HEK293 (cell line): ENCODE data around the gene TTLL13.

Experiments used
- FEZF1 ChIP-seq: fragments of 450-650 bp; formaldehyde crosslinking; IDR thresholded peaks from 2 replicates; pipeline ENCODE4 v1.5.1; 2016; ENCODE audit warnings: missing biosample characterization, missing genetic modification characterization
- GLIS2 ChIP-seq: fragments of 450-650 bp; formaldehyde crosslinking; IDR thresholded peaks from 2 replicates; pipeline ENCODE4 v1.5.1; 2016; ENCODE audit warnings: missing biosample characterization, missing genetic modification characterization
- IKZF3 ChIP-seq: fragments of 450-650 bp; IDR thresholded peaks from 2 replicates; pipeline ENCODE4 v1.5.0; 2018; ENCODE audit warnings: missing biosample characterization, mild to moderate bottlenecking, missing genetic modification characterization, moderate library complexity
- KLF16 ChIP-seq: fragments of 450-650 bp; formaldehyde crosslinking; IDR thresholded peaks from 2 replicates; pipeline ENCODE4 v1.5.1; 2017; ENCODE audit warnings: missing biosample characterization, missing genetic modification characterization
- KLF8 ChIP-seq: fragments of 450-650 bp; formaldehyde crosslinking; IDR thresholded peaks from 2 replicates; pipeline ENCODE4 v1.5.1; 2016; ENCODE audit warnings: missing biosample characterization, missing genetic modification characterization
- SETDB1 ChIP-seq: IDR thresholded peaks from one replicate; pipeline ENCODE4 v1.6.1; 2017; ENCODE audit warnings: mild to moderate bottlenecking, low read length, moderate library complexity, mixed read lengths; ENCODE audit not compliant: insufficient read length
- SP7 ChIP-seq: fragments of 450-650 bp; formaldehyde crosslinking; IDR thresholded peaks from 2 replicates; pipeline ENCODE4 v1.5.1; 2016; ENCODE audit warnings: missing biosample characterization, missing genetic modification characterization
- ZFP37 ChIP-seq: fragments of 450-650 bp; formaldehyde crosslinking; IDR thresholded peaks from 2 replicates; pipeline ENCODE4 v1.5.1; 2016; ENCODE audit warnings: missing biosample characterization, missing genetic modification characterization
- ZIC2 ChIP-seq: fragments of 450-650 bp; formaldehyde crosslinking; IDR thresholded peaks from 2 replicates; pipeline ENCODE4 v1.5.1; 2016; ENCODE audit warnings: missing biosample characterization, missing genetic modification characterization
- ZNF48 ChIP-seq: fragments of 450-650 bp; formaldehyde crosslinking; IDR thresholded peaks from 2 replicates; pipeline ENCODE4 v1.5.1; 2016; ENCODE audit warnings: missing biosample characterization, missing genetic modification characterization
- ZNF76 ChIP-seq: fragments of 450-650 bp; formaldehyde crosslinking; IDR thresholded peaks from 2 replicates; pipeline ENCODE4; 2016; ENCODE audit warnings: low read depth, missing biosample characterization, missing genetic modification characterization, borderline replicate concordance
- ZNF791 ChIP-seq: fragments of 450-650 bp; formaldehyde crosslinking; IDR thresholded peaks from 2 replicates; pipeline ENCODE4 v1.5.1; 2016; ENCODE audit warnings: missing biosample characterization, missing genetic modification characterization
- TF ChIP-seq, protein P1 (sequence below): fragments of 450-650 bp; formaldehyde crosslinking; IDR thresholded peaks from 2 replicates; pipeline ENCODE4 v1.5.1; 2016; ENCODE audit warnings: missing biosample characterization, missing genetic modification characterization
- TF ChIP-seq, protein P2 (sequence below): fragments of 450-650 bp; formaldehyde crosslinking; IDR thresholded peaks from 2 replicates; pipeline ENCODE4 v1.5.1; 2016; ENCODE audit warnings: missing biosample characterization, missing genetic modification characterization
- TF ChIP-seq, protein P3 (sequence below): fragments of 450-650 bp; formaldehyde crosslinking; conservative IDR thresholded peaks from 2 replicates; pipeline ENCODE4 v1.5.1; 2016; ENCODE audit warnings: low read depth, missing biosample characterization, missing genetic modification characterization
- TF ChIP-seq, protein P4 (sequence below): fragments of 450-650 bp; formaldehyde crosslinking; IDR thresholded peaks from 2 replicates; pipeline ENCODE4 v1.5.1; 2016; ENCODE audit warnings: missing biosample characterization, missing genetic modification characterization
- TF ChIP-seq, protein P5 (sequence below): fragments of 450-650 bp; formaldehyde crosslinking; IDR thresholded peaks from 2 replicates; pipeline ENCODE4 v1.5.1; 2016; ENCODE audit warnings: missing biosample characterization, missing genetic modification characterization, low read depth

The TTLL13 gene

DNA sequence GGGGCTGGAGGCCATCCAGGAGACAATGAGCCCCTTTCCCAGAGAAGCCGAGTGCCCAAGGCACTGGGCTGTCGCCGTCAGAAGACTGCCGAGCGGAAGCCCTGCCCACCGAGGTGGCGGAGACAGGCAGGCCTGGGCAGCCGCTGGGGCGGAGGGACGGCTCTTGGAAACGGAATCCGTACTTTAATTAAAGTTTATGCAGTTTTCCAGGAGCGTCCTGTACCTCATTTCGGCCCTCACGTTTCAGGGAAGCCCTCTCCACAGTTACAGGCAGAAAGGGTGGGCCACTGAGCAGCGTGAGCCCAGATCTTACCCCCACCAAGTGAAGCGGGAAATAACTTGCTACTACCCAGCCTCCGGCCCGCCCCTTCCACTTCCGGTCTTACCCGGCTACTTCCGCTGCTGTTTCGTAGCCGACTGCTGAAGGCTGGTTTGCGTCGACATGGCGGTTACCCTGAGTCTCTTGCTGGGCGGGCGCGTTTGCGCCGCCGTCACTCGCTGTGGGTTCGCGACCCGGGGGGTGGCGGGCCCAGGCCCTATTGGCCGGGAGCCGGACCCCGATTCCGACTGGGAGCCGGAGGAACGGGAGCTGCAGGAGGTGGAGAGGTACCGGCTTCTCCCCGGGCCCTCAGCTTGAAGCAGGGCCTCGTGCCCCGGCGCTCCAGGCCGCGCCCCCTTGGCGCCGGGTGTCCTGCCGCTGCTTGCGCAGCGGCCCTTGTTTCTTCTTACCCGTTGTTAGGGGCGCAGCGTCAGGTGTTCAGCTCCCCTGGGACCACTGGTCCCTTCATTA lies 16.1 kb downstream of the TTLL13 start, which contains the start of gene NGRN (continued):
- TF ChIP-seq ZNF76 (tag by site-specific recombination), result peak; percentile 53; the same call in 1 of the 2 replicates
- peak; percentile 89 for TF ChIP-seq KLF8
- peak; percentile 85 for TF ChIP-seq KLF16
- TF ChIP-seq SP7 (tag by site-specific recombination), result peak; percentile 77
- TF ChIP-seq, protein P1, sequence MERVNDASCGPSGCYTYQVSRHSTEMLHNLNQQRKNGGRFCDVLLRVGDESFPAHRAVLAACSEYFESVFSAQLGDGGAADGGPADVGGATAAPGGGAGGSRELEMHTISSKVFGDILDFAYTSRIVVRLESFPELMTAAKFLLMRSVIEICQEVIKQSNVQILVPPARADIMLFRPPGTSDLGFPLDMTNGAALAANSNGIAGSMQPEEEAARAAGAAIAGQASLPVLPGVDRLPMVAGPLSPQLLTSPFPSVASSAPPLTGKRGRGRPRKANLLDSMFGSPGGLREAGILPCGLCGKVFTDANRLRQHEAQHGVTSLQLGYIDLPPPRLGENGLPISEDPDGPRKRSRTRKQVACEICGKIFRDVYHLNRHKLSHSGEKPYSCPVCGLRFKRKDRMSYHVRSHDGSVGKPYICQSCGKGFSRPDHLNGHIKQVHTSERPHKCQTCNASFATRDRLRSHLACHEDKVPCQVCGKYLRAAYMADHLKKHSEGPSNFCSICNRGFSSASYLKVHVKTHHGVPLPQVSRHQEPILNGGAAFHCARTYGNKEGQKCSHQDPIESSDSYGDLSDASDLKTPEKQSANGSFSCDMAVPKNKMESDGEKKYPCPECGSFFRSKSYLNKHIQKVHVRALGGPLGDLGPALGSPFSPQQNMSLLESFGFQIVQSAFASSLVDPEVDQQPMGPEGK, result peak; percentile 96
- TF ChIP-seq, protein P2, sequence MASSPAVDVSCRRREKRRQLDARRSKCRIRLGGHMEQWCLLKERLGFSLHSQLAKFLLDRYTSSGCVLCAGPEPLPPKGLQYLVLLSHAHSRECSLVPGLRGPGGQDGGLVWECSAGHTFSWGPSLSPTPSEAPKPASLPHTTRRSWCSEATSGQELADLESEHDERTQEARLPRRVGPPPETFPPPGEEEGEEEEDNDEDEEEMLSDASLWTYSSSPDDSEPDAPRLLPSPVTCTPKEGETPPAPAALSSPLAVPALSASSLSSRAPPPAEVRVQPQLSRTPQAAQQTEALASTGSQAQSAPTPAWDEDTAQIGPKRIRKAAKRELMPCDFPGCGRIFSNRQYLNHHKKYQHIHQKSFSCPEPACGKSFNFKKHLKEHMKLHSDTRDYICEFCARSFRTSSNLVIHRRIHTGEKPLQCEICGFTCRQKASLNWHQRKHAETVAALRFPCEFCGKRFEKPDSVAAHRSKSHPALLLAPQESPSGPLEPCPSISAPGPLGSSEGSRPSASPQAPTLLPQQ (tag by site-specific recombination), result peak; percentile 80
- TF ChIP-seq FEZF1, result 0 out of 2 replicates have a peak, but pooled peaks have one; percentile 10
- TF ChIP-seq ZFP37 (tag by site-specific recombination), result peak; percentile 79
- TF ChIP-seq SETDB1, result peak; percentile 41
- no peak for TF ChIP-seq ZNF48
- no peak for TF ChIP-seq ZNF791 (tag by site-specific recombination)
- TF ChIP-seq IKZF3 (tag by site-specific recombination), result no peak
- TF ChIP-seq, protein P3, sequence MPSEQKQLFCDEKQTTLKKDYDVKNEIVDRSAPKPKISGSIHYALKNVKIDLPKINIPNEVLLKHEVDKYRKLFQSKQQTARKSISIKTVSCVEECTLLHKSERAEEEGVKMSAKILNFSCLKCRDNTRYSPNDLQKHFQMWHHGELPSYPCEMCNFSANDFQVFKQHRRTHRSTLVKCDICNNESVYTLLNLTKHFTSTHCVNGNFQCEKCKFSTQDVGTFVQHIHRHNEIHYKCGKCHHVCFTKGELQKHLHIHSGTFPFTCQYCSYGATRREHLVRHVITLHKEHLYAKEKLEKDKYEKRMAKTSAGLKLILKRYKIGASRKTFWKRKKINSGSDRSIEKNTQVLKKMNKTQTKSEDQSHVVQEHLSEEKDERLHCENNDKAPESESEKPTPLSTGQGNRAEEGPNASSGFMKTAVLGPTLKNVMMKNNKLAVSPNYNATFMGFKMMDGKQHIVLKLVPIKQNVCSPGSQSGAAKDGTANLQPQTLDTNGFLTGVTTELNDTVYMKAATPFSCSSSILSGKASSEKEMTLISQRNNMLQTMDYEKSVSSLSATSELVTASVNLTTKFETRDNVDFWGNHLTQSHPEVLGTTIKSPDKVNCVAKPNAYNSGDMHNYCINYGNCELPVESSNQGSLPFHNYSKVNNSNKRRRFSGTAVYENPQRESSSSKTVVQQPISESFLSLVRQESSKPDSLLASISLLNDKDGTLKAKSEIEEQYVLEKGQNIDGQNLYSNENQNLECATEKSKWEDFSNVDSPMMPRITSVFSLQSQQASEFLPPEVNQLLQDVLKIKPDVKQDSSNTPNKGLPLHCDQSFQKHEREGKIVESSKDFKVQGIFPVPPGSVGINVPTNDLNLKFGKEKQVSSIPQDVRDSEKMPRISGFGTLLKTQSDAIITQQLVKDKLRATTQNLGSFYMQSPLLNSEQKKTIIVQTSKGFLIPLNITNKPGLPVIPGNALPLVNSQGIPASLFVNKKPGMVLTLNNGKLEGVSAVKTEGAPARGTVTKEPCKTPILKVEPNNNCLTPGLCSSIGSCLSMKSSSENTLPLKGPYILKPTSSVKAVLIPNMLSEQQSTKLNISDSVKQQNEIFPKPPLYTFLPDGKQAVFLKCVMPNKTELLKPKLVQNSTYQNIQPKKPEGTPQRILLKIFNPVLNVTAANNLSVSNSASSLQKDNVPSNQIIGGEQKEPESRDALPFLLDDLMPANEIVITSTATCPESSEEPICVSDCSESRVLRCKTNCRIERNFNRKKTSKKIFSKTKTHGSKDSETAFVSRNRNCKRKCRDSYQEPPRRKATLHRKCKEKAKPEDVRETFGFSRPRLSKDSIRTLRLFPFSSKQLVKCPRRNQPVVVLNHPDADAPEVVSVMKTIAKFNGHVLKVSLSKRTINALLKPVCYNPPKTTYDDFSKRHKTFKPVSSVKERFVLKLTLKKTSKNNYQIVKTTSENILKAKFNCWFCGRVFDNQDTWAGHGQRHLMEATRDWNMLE (tag by site-specific recombination), result peak; percentile 82
- TF ChIP-seq GLIS2 (tag by site-specific recombination), result peak; percentile 91
- TF ChIP-seq, protein P4, sequence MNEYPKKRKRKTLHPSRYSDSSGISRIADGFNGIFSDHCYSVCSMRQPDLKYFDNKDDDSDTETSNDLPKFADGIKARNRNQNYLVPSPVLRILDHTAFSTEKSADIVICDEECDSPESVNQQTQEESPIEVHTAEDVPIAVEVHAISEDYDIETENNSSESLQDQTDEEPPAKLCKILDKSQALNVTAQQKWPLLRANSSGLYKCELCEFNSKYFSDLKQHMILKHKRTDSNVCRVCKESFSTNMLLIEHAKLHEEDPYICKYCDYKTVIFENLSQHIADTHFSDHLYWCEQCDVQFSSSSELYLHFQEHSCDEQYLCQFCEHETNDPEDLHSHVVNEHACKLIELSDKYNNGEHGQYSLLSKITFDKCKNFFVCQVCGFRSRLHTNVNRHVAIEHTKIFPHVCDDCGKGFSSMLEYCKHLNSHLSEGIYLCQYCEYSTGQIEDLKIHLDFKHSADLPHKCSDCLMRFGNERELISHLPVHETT (tag by site-specific recombination), result peak; percentile 31; the same call in 1 of the 2 replicates
- TF ChIP-seq, protein P5, sequence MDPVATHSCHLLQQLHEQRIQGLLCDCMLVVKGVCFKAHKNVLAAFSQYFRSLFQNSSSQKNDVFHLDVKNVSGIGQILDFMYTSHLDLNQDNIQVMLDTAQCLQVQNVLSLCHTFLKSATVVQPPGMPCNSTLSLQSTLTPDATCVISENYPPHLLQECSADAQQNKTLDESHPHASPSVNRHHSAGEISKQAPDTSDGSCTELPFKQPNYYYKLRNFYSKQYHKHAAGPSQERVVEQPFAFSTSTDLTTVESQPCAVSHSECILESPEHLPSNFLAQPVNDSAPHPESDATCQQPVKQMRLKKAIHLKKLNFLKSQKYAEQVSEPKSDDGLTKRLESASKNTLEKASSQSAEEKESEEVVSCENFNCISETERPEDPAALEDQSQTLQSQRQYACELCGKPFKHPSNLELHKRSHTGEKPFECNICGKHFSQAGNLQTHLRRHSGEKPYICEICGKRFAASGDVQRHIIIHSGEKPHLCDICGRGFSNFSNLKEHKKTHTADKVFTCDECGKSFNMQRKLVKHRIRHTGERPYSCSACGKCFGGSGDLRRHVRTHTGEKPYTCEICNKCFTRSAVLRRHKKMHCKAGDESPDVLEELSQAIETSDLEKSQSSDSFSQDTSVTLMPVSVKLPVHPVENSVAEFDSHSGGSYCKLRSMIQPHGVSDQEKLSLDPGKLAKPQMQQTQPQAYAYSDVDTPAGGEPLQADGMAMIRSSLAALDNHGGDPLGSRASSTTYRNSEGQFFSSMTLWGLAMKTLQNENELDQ (tag by site-specific recombination), result no peak
- TF ChIP-seq ZIC2, result peak; percentile 95
